PC-9 (cell line): ENCODE data around the gene JAG1. TPM values are rescaled to one million over a fixed set of nuclear protein-coding genes. Genes with fewer than 3 reads are reported as not detected.

ENCODE experiments used
- BruUV-seq: library from RNA; stranded (reverse); fragments of 400-500 nt; replicated peaks from 2 replicates; lab custom pipeline; 2021; lab: Mats Ljungman, UMichigan
- CTCF ChIA-PET: fragments of 300-600 bp; sonication (Branson Sonifier 250); formaldehyde crosslinking; loops from one replicate; lab custom pipeline; 2022; ENCODE audit warnings: antibody characterized with exemption; lab: Charles Lee
- POLR2A ChIA-PET: fragments of 300-600 bp; sonication (Branson Sonifier 250); formaldehyde crosslinking; loops from one replicate; lab custom pipeline; 2022; ENCODE audit warnings: antibody characterized with exemption; ENCODE audit not compliant: unreplicated experiment; lab: Charles Lee
- DNase-seq, 2 experiments: peaks; one replicate each; pipeline versions ENCODE4 v3.0.0 to v3.0.0-alpha.2; 2015 to 2022; ENCODE audit warnings: mixed read lengths in 1 of 2
- H2AFZ ChIP-seq: fragments of 200-600 bp; sonication (generic); 2 replicates; pipeline ENCODE4 v1.8.1; 2017; ENCODE audit warnings: antibody characterized with exemption
- H3F3A ChIP-seq: fragments of 200-600 bp; sonication (generic); 2 replicates; pipeline ENCODE4 v1.8.1; 2017; ENCODE audit warnings: antibody characterized with exemption, mild to moderate bottlenecking, low read depth; ENCODE audit not compliant: insufficient read depth
- H3K27ac ChIP-seq: fragments of 200-600 bp; sonication (generic); 2 replicates; pipeline ENCODE4 v1.6.1; 2016; ENCODE audit warnings: mixed run types
- H3K27me3 ChIP-seq: fragments of 200-600 bp; sonication (generic); 2 replicates; pipeline ENCODE4 v1.6.1; 2016; ENCODE audit warnings: low read depth, mixed run types; ENCODE audit not compliant: insufficient read depth
- H3K36me3 ChIP-seq: fragments of 200-600 bp; sonication (generic); 2 replicates; pipeline ENCODE4 v1.6.1; 2016; ENCODE audit warnings: low read depth, mixed run types
- H3K4me1 ChIP-seq: fragments of 200-600 bp; sonication (generic); replicated peaks from 2 replicates; pipeline ENCODE4 v1.6.1; 2016; ENCODE audit warnings: mixed run types; ENCODE audit not compliant: insufficient read depth
- H3K4me2 ChIP-seq: fragments of 200-600 bp; sonication (generic); 2 replicates; pipeline ENCODE4 v1.6.1; 2017; ENCODE audit warnings: mixed run types
- H3K4me3 ChIP-seq: fragments of 200-600 bp; sonication (generic); 2 replicates; pipeline ENCODE4 v1.6.1; 2016; ENCODE audit warnings: mixed run types
- H3K79me2 ChIP-seq: fragments of 200-600 bp; sonication (generic); 2 replicates; pipeline ENCODE4 v1.6.1; 2017; ENCODE audit warnings: low read depth, mixed run types
- H3K9me2 ChIP-seq: fragments of 200-600 bp; sonication (generic); 2 replicates; pipeline ENCODE4 v1.8.1; 2017; ENCODE audit warnings: mild to moderate bottlenecking; ENCODE audit not compliant: insufficient read depth
- H3K9me3 ChIP-seq: fragments of 200-600 bp; sonication (generic); 2 replicates; pipeline ENCODE4 v1.8.1; 2016; ENCODE audit warnings: low read depth; ENCODE audit not compliant: insufficient read depth
- H4K20me1 ChIP-seq: fragments of 200-600 bp; sonication (generic); 2 replicates; pipeline ENCODE4 v1.8.1; 2017; ENCODE audit not compliant: insufficient read depth
- CTCF ChIP-seq: fragments of 200-600 bp; sonication (generic); conservative IDR thresholded peaks from 2 replicates; pipeline ENCODE4 v1.6.1; 2017; ENCODE audit warnings: mixed run types, antibody characterized with exemption, mild to moderate bottlenecking, moderate library complexity
- EZH2 ChIP-seq: fragments of 200-600 bp; sonication (generic); IDR thresholded peaks from 2 replicates; pipeline ENCODE4 v1.8.0; 2017; ENCODE audit warnings: antibody characterized with exemption, low read depth
- intact Hi-C: fragments of 100-400 bp; cut with micrococcal nuclease; formaldehyde crosslinking; loops from one replicate; pipeline ENCODE4 v1.10.0; 2022; ENCODE audit not compliant: unreplicated experiment
- total RNA-seq: library from RNA; stranded (reverse); gene quantifications from 2 replicates; pipeline ENCODE4 v1.2.3, GENCODE V29; 2021

The JAG1 gene
- total RNA-seq, 1 experiment from 2014 or later, result 42.9 TPM

GRCh38 chr20:10709916-10710315 is 36.1 kb upstream of the JAG1 start:
- Histone ChIP-seq H2AFZ (no peak overlapping the region), H3K79me2 (no peaks in the 10 kb centered on the region), H3K27ac (no peak overlapping the region; the same call in 1 of the 2 replicates), H3K4me2 (no peak overlapping the region), H3K9me2 (no peaks in the 10 kb centered on the region), H3K4me3 (no peak overlapping the region), H4K20me1 (no peaks in the 10 kb centered on the region), H3K4me1 (peaks cover 54% of the 10 kb centered on the region), H3F3A (peaks cover 36% of the 10 kb centered on the region), H3K36me3 (no peaks in the 10 kb centered on the region), H3K27me3 (no peaks in the 10 kb centered on the region), H3K9me3 (no peaks in the 10 kb centered on the region)
- ChIA-PET CTCF (no interaction called here), POLR2A (no interaction called here)
- intact Hi-C loops, result loop anchor here (5.0 to 10.0 kb wide), 2 partner anchors 152 to 295 kb away; no protein-coding TSS in a partner anchor
- TF ChIP-seq CTCF (no peak), EZH2 (no peak)
- no TSS peak for BruUV-seq
- no peak for DNase-seq

GRCh38 chr20:10708351-10709185 is 34.8 kb upstream of the JAG1 start:
- no TSS peak for BruUV-seq
- Histone ChIP-seq H3K9me2 (no peaks in the 10 kb centered on the region), H3K4me2 (peak overlapping the region; percentile 35), H2AFZ (no peak overlapping the region), H3F3A (peaks cover 33% of the 10 kb centered on the region), H3K9me3 (no peaks in the 10 kb centered on the region), H3K79me2 (no peaks in the 10 kb centered on the region), H3K27me3 (no peaks in the 10 kb centered on the region), H3K4me3 (0 out of 2 replicates have a peak overlapping the region, but pooled peaks have one; percentile 0), H3K36me3 (no peaks in the 10 kb centered on the region), H3K4me1 (peaks cover 47% of the 10 kb centered on the region), H4K20me1 (no peaks in the 10 kb centered on the region), H3K27ac (peak overlapping the region; percentile 57)
- intact Hi-C loops, result loop anchor here (5.0 to 10.0 kb wide), 2 partner anchors 154 to 296 kb away; no protein-coding TSS in a partner anchor
- no peak for TF ChIP-seq EZH2
- TF ChIP-seq CTCF, result no peak
- POLR2A ChIA-PET, result no interaction called here
- peak in 1 of 2 experiments; percentile 79 for DNase-seq
- CTCF ChIA-PET, result no interaction called here

- CTCF ChIA-PET, result no interaction called here
- peak overlapping the region; percentile 57; the same call in 1 of the 2 replicates for H3K27ac ChIP-seq
Observed at GRCh38 chr20:10707791-10708190, 34.0 kb upstream of the JAG1 start.

More at GRCh38 chr20:10707791-10708190, 34.0 kb upstream of the JAG1 start:
- H3K9me3 ChIP-seq, result no peaks in the 10 kb centered on the region
- no peaks in the 10 kb centered on the region for H3K9me2 ChIP-seq
- H3K4me3 ChIP-seq, result no peak overlapping the region
- no peak for TF ChIP-seq EZH2
- no peak for TF ChIP-seq CTCF
- no peak overlapping the region for H2AFZ ChIP-seq
- intact Hi-C loops, result loop anchor here (2.0 to 10.0 kb wide), 3 partner anchors 33 to 297 kb away; no protein-coding TSS in a partner anchor
- peaks cover 33% of the 10 kb centered on the region for H3F3A ChIP-seq
- H3K4me2 ChIP-seq, result no peak overlapping the region
- no peaks in the 10 kb centered on the region for H3K79me2 ChIP-seq
- POLR2A ChIA-PET, result no interaction called here
- no peaks in the 10 kb centered on the region for H3K27me3 ChIP-seq
- no TSS peak for BruUV-seq
- peaks cover 47% of the 10 kb centered on the region for H3K4me1 ChIP-seq
- DNase-seq, result no peak
- no peaks in the 10 kb centered on the region for H4K20me1 ChIP-seq
- H3K36me3 ChIP-seq, result no peaks in the 10 kb centered on the region
